Right lobe of liver (tissue), 4 donors: ENCODE results near the gene GRAP.

Source experiments
- CTCF ChIP-seq, 4 donors: fragments of 200-600 bp in 3 of 4; fragments of 450-650 bp in 1 of 4; IDR thresholded peaks; one replicate each; pipeline versions ENCODE4 v1.5.1 to v1.8.0; 2016 to 2022; ENCODE audit warnings: antibody characterized with exemption in 4 of 4, mild to moderate bottlenecking in 2 of 4
- POLR2A ChIP-seq: fragments of 450-650 bp; IDR thresholded peaks from one replicate; pipeline ENCODE4 v1.6.1; 2017; ENCODE audit warnings: antibody characterized with exemption, mild to moderate bottlenecking
- donor health status: DM: no; HTN: no; CAD: no.
- donor health status: DM: no; HTN: no; CAD: no.
- donor health status: DM: no; HTN: yes; CAD: no.

DNA sequence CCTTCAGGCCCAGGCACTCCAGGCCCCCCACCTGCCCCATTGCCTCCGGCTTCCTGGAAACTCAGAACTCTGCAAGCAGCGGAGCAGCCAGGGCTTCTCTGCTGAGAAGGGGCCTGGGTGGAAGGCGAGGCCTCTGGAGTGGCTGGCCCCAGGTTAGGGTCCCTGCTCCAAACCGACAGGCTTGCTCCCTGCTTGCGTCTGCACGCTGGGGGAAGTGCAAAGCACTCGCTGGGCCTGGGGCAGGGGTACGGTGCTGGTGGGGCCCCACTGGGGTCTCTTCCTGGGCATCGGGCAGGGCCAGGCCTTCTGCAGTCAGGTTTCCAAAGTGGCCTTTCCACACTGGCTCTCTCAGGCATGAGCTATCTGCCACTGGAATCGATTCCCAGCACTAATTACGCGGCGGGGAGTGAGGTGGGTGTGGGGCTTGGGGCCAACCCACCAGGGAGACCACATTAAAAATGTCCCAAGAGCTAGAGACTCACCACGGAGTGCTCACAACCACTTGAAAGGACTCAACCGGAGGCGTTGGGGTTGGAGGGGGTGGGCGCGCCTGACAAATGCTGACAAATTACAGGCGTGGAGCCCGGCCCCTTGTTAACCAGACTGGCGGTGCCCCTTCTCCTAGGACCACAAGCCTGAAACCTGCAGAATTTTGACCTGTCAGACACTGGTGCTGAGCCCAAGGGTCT lies 60.1 kb downstream of the GRAP start:
- no peak for TF ChIP-seq CTCF (IDR thresholded peaks at IDR 0.05)
- no peak for TF ChIP-seq POLR2A
